Tibial nerve (tissue), 4 donors: ENCODE data around the gene SH3D21. TPM values are rescaled to one million over a fixed set of nuclear protein-coding genes. Genes with fewer than 3 reads are reported as not detected.

Source experiments
- DNase-seq, 2 donors: peaks; one replicate each; pipeline ENCODE4 v3.0.0-alpha.2; 2019; ENCODE audit warnings: low spot score in 2 of 2
- H3K27ac ChIP-seq, 4 donors: fragments of 200-600 bp; sonication (generic) in 3 of 4; one replicate each; pipeline ENCODE4 v1.5.1; 2017 to 2019; ENCODE audit warnings: mild to moderate bottlenecking in 1 of 4
- H3K27me3 ChIP-seq, 2 donors: fragments of 200-600 bp; sonication (generic) in 1 of 2; one replicate each; pipeline versions ENCODE4 v1.5.1 to v1.6.0; 2017 to 2019
- H3K36me3 ChIP-seq, 3 donors: fragments of 200-600 bp; sonication (generic); one replicate each; pipeline ENCODE4 v1.5.1; 2018 to 2019
- H3K4me1 ChIP-seq, 4 donors: fragments of 200-600 bp; sonication (generic) in 3 of 4; one replicate each; pipeline ENCODE4 v1.5.1; 2017 to 2019
- H3K4me3 ChIP-seq, 4 donors: fragments of 200-600 bp; sonication (generic) in 3 of 4; one replicate each; pipeline ENCODE4 v1.5.1; 2017 to 2019; ENCODE audit warnings: mild to moderate bottlenecking in 1 of 4, moderate library complexity in 1 of 4
- H3K9me3 ChIP-seq, 4 donors: fragments of 200-600 bp; sonication (generic) in 3 of 4; one replicate each; pipeline ENCODE4 v1.5.1; 2017 to 2019
- EP300 ChIP-seq, 2 donors: sonication (generic); formaldehyde crosslinking; IDR thresholded peaks; one replicate each; pipeline ENCODE4 v1.6.1; 2017; ENCODE audit warnings: antibody characterized with exemption in 2 of 2, mild to moderate bottlenecking in 1 of 2
- POLR2A ChIP-seq, 2 donors: fragments of 450-650 bp; IDR thresholded peaks; one replicate each; pipeline ENCODE4 v1.6.1; 2017; ENCODE audit warnings: antibody characterized with exemption in 2 of 2, mild to moderate bottlenecking in 2 of 2, moderate library complexity in 2 of 2
- WGBS, 2 donors: methylation state at CpG; one replicate each; pipeline ENCODE4 v1.1.5; 2018; 5-methylcytosine and 5-hydroxymethylcytosine counted together
- total RNA-seq, 4 donors: library from RNA; depleted of rRNA; stranded (reverse); fragments of >200 nt; gene quantifications; one replicate each; pipeline ENCODE4 v1.1.0, GENCODE V29; 2016
- TF ChIP-seq, protein P1 (sequence below), 5 experiments: fragments of 200-600 bp in 3 of 5; fragments of 450-650 bp in 2 of 5; sonication (generic) in 3 of 5; IDR thresholded peaks; one replicate each; pipeline ENCODE4 v1.5.1; 2016 to 2019; ENCODE audit warnings: antibody characterized with exemption in 5 of 5, mild to moderate bottlenecking in 3 of 5, moderate library complexity in 2 of 5

SH3D21 gene
- total RNA-seq, 4 donors from 2014 or later, result 1.5 to 4.1 (median 2.4) TPM

DNA sequence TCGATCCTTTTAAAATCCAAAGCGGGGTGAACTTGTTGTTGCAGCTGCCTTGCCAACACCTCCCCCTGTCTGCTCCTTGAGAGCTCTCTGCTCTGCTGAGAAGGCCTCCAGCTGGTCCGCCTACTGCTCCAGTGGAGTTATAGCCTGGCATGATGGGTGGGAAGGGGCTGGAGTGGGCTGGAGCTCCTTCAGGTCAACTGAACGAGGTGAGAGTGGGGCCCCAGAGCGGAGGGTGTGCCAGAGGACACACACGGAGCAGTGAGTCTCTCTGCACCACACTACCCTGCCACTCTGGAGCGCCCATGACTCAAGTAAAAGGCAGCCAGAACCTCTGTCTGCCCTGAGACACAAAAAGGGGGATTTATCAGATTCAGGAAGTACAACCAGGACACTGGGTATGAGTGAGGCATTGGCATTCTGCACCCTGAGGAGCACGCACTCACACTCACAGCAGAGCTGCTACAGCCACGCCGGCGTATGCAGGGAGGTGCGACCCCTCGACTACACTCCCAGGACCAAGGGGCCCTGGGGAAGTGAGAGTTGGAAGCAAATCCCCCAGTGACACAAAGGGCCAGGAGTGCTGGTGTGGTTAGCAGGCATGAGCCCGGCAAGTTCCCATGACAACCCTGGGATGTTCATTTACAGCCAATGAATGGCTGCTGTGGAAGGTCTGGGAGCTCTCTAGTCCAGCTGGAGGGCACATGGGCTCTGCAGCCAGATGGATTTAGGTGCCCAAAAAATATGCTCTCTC lies 45.2 kb downstream of the SH3D21 start:
- TF ChIP-seq EP300 (IDR thresholded peaks at IDR 0.05) (no peak), POLR2A (IDR thresholded peaks at IDR 0.05) (no peak)
- TF ChIP-seq, protein P1, sequence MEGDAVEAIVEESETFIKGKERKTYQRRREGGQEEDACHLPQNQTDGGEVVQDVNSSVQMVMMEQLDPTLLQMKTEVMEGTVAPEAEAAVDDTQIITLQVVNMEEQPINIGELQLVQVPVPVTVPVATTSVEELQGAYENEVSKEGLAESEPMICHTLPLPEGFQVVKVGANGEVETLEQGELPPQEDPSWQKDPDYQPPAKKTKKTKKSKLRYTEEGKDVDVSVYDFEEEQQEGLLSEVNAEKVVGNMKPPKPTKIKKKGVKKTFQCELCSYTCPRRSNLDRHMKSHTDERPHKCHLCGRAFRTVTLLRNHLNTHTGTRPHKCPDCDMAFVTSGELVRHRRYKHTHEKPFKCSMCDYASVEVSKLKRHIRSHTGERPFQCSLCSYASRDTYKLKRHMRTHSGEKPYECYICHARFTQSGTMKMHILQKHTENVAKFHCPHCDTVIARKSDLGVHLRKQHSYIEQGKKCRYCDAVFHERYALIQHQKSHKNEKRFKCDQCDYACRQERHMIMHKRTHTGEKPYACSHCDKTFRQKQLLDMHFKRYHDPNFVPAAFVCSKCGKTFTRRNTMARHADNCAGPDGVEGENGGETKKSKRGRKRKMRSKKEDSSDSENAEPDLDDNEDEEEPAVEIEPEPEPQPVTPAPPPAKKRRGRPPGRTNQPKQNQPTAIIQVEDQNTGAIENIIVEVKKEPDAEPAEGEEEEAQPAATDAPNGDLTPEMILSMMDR (IDR thresholded peaks at IDR 0.05), result no peak
- no peak overlapping the region for H3K4me3 ChIP-seq
- no peaks in the 10 kb centered on the region for H3K27me3 ChIP-seq
- peak overlapping the region; percentile 46 to 90 (median 74) for H3K27ac ChIP-seq
- DNase-seq, result no peak
- peaks cover 0 to 46% (median 36%) of the 10 kb centered on the region in 4 donors for H3K4me1 ChIP-seq
- H3K9me3 ChIP-seq, result no peaks in the 10 kb centered on the region
- WGBS, 2 donors, result 42 to 46% methylated on average over 9 to 14 of the region's 14 CpGs
- peaks cover 2 to 58% (median 11%) of the 10 kb centered on the region in 3 donors for H3K36me3 ChIP-seq

DNA sequence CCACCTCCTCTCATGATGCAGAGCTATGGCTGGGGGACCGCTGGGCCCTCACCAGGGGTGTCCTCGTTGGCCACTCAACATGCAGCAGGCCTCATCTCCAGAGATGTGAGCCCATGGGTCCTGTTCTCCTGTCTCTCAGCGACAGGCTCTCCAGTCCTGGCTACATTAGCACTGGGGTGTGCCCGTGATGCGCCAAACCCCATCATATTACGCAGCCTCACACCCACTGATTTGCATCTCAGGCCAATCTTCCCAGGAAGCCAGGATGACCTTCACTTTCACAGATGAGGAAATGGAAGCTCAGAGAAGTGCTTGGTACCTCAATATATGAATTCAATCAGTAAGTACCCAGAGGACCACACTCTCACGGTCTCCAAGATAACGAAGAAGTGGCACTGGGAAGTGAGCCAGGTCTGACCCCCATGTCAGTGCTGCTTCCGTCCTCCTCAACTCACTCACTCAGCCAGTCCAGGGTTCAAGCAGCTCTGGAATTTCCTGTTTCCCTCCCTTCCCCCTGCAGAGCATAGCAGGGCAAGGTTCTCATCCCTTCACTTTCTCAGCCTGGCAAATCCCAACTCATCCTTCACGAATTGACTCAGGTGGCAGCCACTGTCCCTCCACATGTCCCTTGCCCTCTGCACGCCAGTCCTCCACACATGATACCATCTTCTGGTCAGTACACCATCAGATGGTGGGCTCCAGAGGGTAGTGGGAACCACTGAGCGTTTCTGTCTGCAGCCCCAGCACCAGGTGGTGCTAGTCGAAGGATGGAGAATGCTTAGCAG lies 46.1 kb downstream of the SH3D21 start:
- DNase-seq, result no peak
- H3K4me1 ChIP-seq, result peaks cover 0 to 46% (median 36%) of the 10 kb centered on the region in 4 donors
- no peaks in the 10 kb centered on the region for H3K27me3 ChIP-seq
- TF ChIP-seq POLR2A (IDR thresholded peaks at IDR 0.05), result no peak
- no peak for TF ChIP-seq EP300 (IDR thresholded peaks at IDR 0.05)
- TF ChIP-seq, protein P1 (IDR thresholded peaks at IDR 0.05), result no peak
- H3K36me3 ChIP-seq, result peaks cover 2 to 55% (median 11%) of the 10 kb centered on the region in 3 donors
- H3K4me3 ChIP-seq, result no peak overlapping the region
- H3K9me3 ChIP-seq, result no peaks in the 10 kb centered on the region
- 71 to 76% methylated on average over 10 to 12 of the region's 13 CpGs for WGBS, 2 donors
- peak overlapping the region in 3 of 4 donors; percentile 65 to 90 (median 84) for H3K27ac ChIP-seq

DNA sequence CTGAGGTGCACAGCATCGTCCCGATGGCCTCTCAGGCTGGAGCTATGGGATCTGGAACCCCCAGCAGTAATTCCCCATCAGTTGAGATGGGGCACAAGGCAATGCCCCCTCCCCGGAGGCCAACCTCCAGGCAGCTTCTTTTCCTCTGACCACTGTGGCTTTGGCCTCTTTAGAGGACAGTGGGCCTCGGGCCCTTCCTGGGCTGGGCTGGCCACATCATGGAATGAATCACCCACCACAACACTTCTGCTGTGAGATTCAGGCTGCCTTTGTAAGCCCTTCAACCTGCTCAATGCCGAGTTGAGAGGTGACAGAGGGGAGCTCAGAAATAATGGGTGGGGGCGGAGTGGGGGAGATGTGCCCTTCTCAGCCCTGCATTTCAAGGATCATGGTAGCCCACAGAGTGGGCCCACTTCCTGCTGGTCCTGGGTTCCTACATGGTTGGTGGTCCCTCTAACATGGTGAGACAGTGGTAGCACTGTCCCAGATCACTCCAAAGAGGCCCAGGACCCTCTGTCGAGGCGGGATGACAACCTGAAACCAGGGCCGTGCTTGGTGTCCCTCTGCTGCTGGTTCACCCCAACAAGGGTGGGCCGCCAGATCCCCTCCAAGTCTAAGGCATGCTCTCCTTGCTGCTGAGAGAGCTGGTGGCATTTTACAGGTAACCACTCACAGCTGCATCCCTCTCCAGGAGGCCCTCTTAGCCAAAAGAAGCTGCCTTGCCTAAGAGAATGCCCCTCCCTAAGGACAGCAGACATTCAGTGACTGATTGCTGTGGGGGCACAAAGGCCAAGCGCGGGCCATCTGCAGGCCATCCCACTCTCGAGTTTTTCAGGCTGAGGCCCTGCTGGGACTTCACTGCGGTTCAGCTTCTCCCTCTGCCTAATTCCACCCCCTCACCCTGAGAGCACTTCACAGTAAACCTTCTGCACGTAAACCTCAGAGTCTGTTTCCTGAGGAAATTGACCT lies 47.0 kb downstream of the SH3D21 start:
- TF ChIP-seq POLR2A (IDR thresholded peaks at IDR 0.05) (no peak), EP300 (IDR thresholded peaks at IDR 0.05) (no peak)
- TF ChIP-seq, protein P1 (IDR thresholded peaks at IDR 0.05), result no peak
- peaks cover 2 to 56% (median 11%) of the 10 kb centered on the region in 3 donors for H3K36me3 ChIP-seq

DNA sequence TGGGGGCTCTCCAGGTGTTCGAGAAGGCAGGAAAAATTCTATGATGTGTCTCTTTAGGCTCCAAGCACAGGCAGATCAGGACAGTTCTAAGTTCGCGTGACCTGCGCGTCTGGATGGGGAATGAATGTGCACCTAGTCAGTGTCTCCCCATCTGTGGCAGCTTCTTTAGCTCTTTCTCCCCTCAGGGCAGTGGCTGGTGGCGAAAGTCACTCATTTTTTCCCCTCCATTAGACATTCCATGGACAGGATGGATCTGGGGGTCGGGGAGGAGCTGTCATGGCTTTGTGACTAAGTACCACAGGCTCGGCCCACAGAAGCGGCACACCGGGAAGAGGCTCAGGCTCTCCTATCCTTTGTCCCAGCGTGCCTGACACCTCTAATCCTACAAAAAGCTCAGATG lies 48.3 kb downstream of the SH3D21 start:
- H3K4me1 ChIP-seq, result peaks cover 0 to 40% (median 34%) of the 10 kb centered on the region in 4 donors
- WGBS, 2 donors, result 91 to 94% methylated on average over 11 of the region's 11 CpGs
- no peak for TF ChIP-seq EP300 (IDR thresholded peaks at IDR 0.05)
- TF ChIP-seq POLR2A (IDR thresholded peaks at IDR 0.05), result no peak
- TF ChIP-seq, protein P1 (IDR thresholded peaks at IDR 0.05), result no peak
- H3K4me3 ChIP-seq, result no peak overlapping the region
- H3K9me3 ChIP-seq, result no peaks in the 10 kb centered on the region
- no peaks in the 10 kb centered on the region for H3K27me3 ChIP-seq
- peaks cover 2 to 62% (median 11%) of the 10 kb centered on the region in 3 donors for H3K36me3 ChIP-seq
- H3K27ac ChIP-seq, result no peak overlapping the region
- no peak for DNase-seq

More for the DNA sequence above, 47.0 kb downstream of the SH3D21 start:
- no peak for DNase-seq
- no peak overlapping the region for H3K4me3 ChIP-seq
- H3K27ac ChIP-seq, result peak overlapping the region in 2 of 4 donors; percentile 84 to 90
- 66 to 76% methylated on average over 9 to 13 of the region's 15 CpGs for WGBS, 2 donors
- peaks cover 0 to 46% (median 36%) of the 10 kb centered on the region in 4 donors for H3K4me1 ChIP-seq
- H3K9me3 ChIP-seq, result no peaks in the 10 kb centered on the region
- H3K27me3 ChIP-seq, result no peaks in the 10 kb centered on the region
